SIG-M5 treated with dmso at 0.1 percent for 504 hours (cell line): ENCODE data around the gene RBM8A.
A peak's percentile ranks its signal among the peaks of the same experiment; 100 is the strongest.
"Not testable (repeated sequence)": the region's sequence is repeated elsewhere in the genome, so short reads cannot be mapped to it uniquely, and the experiment has no call there.

ENCODE experiments used
- DNase-seq: peaks from one replicate; lab custom pipeline; 2025; ENCODE audit not compliant: unreplicated experiment; lab: John Stamatoyannopoulos, UW

RBM8A gene

GRCh38 chr1:145956781-145957442 lies 29.6 kb upstream of the RBM8A start:
- no peak for DNase-seq

DNA sequence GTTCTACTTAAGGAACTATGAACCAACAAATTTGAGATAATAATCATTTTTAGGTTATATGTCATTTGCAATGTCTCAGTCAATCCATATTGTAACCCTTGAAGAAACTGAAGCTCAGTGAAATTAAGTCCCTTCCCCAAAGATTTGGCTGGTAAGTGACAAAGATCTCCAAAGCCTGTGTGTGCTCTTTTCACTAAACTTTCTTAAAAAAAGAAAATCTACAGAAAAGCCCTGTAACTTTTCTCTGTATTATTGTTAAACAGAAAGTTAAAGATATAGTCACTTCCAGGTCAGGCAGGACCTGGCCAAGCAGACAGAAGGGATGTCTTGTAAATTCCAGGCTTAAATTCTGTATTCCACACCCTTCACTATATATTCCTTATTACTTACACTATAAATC lies 29.1 kb upstream of the RBM8A start:
- no peak for DNase-seq

DNA sequence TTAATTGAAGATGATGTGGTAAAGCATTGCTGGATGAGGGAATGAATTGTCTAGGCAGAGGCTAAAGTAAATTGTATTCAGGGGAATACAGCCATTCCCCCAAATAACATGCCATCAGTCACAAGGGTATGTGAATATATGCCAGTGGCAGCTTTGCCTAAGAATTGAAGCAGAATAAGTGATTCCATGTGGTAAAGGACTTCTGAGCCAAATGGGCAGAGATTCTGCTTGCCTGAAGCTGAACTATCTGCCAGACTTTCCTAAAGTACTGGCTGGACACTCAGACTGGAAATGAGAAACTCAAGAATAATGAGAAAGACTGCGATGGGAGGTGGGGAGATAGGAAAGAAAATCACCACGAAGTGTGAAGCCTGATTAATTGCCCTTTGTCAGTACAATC lies 28.2 kb upstream of the RBM8A start:
- DNase-seq: no peak

DNA sequence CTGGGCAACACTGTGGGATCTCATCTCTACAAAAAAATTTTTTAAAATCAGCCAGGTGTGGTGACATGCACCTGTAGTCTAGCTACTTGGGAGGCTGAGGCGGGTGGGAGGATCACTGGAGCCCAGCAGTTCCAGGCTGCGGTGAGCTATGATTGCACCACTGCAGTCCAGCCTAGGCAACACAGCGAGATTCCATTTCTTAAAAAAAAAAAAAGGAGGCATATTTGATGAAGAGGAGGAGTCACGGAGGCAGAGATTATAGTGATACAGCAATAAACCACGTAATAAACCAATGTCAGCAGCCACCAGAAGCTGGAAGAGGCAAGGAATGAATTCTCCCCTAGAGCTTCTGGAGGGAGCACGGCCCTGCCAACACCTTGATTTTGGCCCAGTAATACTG lies 26.6 kb upstream of the RBM8A start:
- DNase-seq: no peak

DNA sequence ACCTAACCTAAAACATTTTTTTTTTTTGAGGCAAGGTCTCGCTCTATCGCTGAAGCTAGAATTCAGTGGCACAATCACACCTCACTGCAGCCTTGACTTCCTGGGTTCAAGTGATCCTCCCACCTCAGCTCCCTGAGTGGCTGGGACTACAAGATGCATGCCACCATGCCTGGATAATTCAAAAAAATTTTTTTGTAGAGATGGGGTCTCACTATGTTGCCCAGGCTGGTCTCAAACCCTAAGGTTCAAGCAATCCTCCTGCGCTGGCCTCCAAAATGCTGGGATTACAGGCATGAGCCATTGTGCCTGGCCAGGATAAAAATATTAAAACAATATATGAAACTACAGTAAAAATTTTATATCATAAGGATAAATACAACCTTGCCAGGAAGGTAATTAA lies 25.6 kb upstream of the RBM8A start:
- no peak for DNase-seq

DNA sequence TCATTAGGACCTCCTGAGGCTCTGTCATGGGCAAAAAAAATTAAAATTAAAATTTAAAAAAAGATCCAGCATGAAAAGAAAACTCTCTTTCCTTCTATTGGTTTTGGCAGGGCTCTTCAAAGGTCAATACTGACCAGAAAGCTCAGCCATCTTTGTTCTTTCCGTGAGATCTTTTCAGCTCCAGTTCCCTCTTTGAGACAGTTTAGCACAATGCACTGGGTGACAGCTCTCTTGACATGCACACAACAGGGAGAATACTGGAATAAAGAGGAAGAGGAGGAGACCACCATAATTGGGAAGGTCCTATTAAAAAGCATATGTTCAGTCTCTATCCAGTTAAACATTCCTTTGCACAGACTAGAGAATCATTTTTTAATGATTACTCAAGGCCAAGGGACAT lies 24.2 kb upstream of the RBM8A start:
- no peak for DNase-seq

GRCh38 chr1:145949219-145949618 lies 21.9 kb upstream of the RBM8A start:
- no peak for DNase-seq

DNA sequence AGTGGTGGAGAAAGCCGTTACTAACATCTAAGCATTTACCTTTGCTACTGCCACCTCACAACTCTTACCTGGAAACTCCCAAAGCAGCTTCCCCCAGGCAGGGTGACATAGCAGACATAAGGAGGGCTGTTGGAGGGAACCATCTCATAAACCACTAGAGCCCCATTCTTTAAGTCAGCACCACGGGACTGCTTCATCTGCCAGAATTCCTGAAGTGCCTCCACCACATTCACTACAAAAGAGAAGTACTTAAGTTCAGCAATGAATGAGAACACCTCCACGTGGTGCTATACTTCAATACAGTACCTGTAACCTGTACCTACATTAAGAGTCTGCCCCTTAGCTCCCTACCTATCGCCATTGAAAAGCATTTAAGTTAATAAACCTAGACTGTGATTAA lies 20.3 kb upstream of the RBM8A start:
- DNase-seq: no peak

- no peak for DNase-seq
These were observed 19.2 kb upstream of the RBM8A start for GRCh38 chr1:145946477-145946986.

- no peak for DNase-seq
These were observed 17.2 kb upstream of the RBM8A start for GRCh38 chr1:145944532-145944931.

- no peak for DNase-seq
These were observed 15.6 kb upstream of the RBM8A start for GRCh38 chr1:145942871-145943270.

DNA sequence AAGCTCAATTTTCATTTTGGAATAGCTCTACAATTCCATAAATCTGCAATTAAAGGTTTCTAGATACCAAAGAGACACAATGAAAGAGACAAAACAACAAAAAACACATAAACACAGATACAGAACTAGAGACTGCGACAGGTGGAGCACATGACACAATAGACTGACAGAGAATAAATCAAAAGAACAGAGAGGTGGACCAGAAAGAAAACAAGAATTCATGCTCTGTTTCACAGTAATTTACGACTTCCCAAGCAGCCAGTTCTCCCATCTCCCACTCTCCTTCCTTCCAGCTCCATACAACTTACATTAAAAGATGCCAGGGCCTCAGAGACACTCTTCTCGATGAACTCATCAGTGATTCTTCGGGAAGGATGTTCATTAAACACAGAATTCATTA lies 15.1 kb upstream of the RBM8A start:
- DNase-seq: no peak

GRCh38 chr1:145937436-145937835 lies 10.2 kb upstream of the RBM8A start:
- no peak for DNase-seq

GRCh38 chr1:145936247-145936646 lies 9.0 kb upstream of the RBM8A start:
- DNase-seq: no peak

- no peak for DNase-seq
These were observed 8.4 kb upstream of the RBM8A start for GRCh38 chr1:145935708-145936107.

DNA sequence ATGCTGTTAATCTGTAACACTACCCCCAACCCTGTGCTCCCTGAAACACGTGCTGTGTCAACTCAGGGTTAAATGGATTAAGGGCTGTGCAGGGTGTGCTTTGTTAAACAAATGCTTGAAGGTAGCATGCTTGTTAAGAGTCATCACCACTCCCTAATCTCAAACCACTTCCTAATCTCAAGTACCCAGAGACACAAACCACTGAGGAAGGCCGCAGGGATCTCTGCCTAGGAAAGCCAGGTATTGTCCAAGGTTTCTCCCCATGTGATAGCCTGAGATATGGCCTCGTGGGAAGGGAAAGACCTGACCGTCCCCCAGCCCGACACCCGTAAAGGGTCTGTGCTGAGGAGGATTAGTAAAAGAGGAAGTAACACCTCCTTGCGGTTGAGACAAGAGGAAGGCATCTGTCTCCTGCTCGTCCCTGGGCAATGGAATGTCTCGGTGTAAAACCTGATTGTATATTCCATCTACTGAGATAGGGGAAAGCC lies 5.3 kb upstream of the RBM8A start:
- DNase-seq: peak; percentile 51

DNA sequence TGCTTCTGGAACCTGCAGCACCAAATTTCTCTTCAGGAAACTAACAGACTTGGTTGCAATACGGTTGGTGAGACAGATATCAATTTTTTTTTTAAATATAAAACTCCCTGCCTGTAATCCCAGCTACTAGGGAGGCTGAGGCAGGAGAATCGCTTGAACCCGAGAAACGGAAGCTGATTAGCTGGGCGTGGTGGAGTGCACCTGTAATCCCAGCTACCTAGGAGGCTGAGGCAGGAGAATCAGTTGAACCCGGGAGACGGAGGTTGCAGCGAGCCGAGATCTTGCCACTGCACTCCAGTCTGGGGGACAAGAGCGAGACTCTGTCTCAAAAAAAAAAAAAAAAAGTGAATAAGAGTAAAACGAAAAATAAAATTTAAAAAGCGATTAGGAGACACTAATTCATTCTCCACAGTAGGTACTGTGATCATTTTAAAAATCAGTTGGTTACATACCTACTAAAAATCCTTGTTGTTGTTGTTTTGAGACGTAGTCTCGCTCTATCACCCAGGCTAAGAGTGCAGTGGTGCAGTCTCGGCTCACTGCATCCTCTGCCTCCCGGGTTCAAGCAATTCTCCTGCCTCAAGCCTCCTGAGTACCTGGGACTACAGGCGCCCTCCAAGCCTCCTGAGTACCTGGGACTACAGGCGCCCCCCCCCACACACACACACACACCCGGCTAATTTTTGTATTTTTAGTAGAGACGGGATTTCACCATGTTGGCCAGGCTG lies 796 bp upstream of the RBM8A start:
- DNase-seq: no peak

- DNase-seq: no peak
These were observed 610 bp downstream of the RBM8A start for GRCh38 chr1:145926686-145927062.

DNA sequence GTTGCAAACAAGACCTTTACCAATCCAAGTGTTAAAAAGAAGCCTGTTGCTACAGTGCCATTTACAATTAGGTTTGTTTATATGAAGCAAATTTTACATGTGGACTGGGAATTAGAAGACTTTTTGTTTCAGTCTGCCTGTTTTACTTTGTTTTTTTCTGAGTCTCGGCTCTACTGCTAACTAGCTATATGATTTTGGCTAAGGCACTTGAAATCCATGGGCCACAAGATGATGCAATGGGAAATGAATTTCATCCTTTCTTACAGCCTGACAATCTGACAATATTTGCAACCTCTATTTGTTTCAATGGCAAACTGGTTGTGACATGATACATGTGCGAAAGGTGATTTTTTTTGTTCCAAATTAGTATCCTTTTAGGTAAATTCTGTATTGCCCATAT lies 5.0 kb downstream of the RBM8A start:
- DNase-seq: peak; percentile 36

DNA sequence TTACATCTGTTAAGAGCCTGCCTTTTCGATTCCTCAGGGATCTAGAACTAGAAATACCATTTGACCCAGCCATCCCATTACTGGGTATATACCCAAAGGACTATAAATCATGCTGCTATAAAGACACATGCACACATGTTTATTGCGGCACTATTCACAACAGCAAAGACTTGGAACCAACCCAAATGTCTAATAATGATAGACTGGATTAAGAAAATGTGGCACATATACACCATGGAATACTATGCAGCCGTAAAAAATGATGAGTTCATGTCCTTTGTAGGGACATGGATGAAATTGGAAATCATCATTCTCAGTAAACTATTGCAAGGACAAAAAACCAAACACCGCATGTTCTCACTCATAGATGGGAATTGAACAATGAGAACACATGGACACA lies 7.0 kb downstream of the RBM8A start:
- not testable (repeated sequence) for DNase-seq

- DNase-seq: peak; percentile 35
These were observed 8.0 kb downstream of the RBM8A start for GRCh38 chr1:145918992-145919939.
